Testis (tissue), 2 donors: ENCODE measurements around the gene RNF32.

ENCODE experiments used
- POLR2A ChIP-seq: fragments of 450-650 bp; IDR thresholded peaks from one replicate; pipeline ENCODE4 v1.6.1; 2017; ENCODE audit warnings: antibody characterized with exemption, mild to moderate bottlenecking, moderate library complexity
- TF ChIP-seq, protein P1 (sequence below), 3 experiments: fragments of 450-650 bp in 2 of 3; fragments of 200-600 bp in 1 of 3; sonication (generic) in 1 of 3; IDR thresholded peaks; one replicate each; pipeline ENCODE4 v1.5.1; 2016 to 2019; ENCODE audit warnings: antibody characterized with exemption in 3 of 3, mild to moderate bottlenecking in 2 of 3, moderate library complexity in 1 of 3

DNA sequence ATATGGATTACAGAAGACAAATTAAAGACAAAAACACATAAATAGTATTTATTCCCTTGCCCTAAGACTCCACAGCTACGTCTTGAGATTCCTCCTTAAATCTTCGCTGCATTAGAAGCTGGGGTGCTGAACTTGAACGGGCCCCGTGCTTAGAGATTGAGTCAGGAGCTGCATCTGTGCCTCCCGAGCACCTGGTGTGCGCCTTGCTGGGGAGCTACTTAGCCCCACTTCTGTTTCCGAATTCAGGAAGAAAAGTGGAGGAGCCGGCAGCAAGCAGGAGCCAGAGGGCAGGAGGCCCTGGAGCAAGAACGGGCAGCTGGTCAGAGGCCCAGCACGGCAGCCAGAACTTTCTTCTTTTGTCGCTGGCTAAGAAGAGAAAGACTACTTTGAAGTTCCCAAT is 30.4 kb upstream of the RNF32 start:
- no peak for TF ChIP-seq POLR2A
- TF ChIP-seq, protein P1, sequence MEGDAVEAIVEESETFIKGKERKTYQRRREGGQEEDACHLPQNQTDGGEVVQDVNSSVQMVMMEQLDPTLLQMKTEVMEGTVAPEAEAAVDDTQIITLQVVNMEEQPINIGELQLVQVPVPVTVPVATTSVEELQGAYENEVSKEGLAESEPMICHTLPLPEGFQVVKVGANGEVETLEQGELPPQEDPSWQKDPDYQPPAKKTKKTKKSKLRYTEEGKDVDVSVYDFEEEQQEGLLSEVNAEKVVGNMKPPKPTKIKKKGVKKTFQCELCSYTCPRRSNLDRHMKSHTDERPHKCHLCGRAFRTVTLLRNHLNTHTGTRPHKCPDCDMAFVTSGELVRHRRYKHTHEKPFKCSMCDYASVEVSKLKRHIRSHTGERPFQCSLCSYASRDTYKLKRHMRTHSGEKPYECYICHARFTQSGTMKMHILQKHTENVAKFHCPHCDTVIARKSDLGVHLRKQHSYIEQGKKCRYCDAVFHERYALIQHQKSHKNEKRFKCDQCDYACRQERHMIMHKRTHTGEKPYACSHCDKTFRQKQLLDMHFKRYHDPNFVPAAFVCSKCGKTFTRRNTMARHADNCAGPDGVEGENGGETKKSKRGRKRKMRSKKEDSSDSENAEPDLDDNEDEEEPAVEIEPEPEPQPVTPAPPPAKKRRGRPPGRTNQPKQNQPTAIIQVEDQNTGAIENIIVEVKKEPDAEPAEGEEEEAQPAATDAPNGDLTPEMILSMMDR (IDR thresholded peaks at IDR 0.05), result no peak
